Vagina (tissue), 2 donors: Measurements from ENCODE around the gene CD177.

Experiments
- POLR2A ChIP-seq, 2 donors: fragments of 450-650 bp; IDR thresholded peaks; one replicate each; pipeline ENCODE4 v1.6.1; 2017; ENCODE audit warnings: antibody characterized with exemption in 2 of 2, mild to moderate bottlenecking in 2 of 2, moderate library complexity in 2 of 2
- TF ChIP-seq, protein P1 (sequence below), 3 experiments: fragments of 450-650 bp in 2 of 3; fragments of 200-600 bp in 1 of 3; sonication (generic) in 1 of 3; IDR thresholded peaks; one replicate each; pipeline ENCODE4 v1.5.1; 2017 to 2019; ENCODE audit warnings: antibody characterized with exemption in 3 of 3, mild to moderate bottlenecking in 2 of 3, moderate library complexity in 2 of 3

GRCh38 chr19:43362179-43362578 is 8.7 kb downstream of the CD177 start:
- TF ChIP-seq, protein P1, sequence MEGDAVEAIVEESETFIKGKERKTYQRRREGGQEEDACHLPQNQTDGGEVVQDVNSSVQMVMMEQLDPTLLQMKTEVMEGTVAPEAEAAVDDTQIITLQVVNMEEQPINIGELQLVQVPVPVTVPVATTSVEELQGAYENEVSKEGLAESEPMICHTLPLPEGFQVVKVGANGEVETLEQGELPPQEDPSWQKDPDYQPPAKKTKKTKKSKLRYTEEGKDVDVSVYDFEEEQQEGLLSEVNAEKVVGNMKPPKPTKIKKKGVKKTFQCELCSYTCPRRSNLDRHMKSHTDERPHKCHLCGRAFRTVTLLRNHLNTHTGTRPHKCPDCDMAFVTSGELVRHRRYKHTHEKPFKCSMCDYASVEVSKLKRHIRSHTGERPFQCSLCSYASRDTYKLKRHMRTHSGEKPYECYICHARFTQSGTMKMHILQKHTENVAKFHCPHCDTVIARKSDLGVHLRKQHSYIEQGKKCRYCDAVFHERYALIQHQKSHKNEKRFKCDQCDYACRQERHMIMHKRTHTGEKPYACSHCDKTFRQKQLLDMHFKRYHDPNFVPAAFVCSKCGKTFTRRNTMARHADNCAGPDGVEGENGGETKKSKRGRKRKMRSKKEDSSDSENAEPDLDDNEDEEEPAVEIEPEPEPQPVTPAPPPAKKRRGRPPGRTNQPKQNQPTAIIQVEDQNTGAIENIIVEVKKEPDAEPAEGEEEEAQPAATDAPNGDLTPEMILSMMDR (IDR thresholded peaks at IDR 0.05), result no peak
- TF ChIP-seq POLR2A (IDR thresholded peaks at IDR 0.05), result no peak
